ENCODE data around the gene DRC3.

Gene DRC3

DNA sequence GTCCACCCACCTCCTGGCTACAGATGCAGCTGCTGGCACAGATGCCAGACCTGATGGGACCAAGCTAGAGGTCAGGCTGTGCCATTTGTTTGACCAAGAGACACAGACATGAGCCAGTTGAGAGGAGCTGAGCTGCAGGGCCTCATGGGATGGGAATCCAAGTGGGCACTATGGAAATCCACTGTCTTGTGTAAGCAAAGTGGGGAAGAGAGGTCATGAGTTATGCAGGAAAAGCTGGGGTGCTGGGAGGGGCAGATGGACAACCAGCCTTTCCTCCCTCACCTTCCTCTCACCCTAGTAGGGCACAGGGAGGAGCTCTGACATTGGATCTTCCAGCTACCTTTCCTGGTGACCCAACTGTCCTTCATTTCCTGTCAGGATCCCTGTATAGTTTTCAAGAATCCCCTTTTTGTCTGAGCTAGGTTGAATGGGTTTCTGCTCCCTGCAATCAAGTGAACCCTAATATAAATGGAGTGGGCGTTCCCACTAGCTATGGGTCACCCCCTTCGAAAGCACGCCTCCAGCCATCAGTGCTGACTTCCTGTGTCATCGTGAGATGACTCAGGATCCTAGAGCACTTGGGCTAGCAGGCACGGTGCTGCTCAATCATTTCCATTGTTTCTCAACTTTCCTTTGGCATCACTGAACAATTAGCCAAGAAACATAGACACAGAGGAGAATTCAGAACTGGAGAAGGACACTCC is 52.7 kb downstream of the DRC3 start:
- no peak for DNase-seq

DNA sequence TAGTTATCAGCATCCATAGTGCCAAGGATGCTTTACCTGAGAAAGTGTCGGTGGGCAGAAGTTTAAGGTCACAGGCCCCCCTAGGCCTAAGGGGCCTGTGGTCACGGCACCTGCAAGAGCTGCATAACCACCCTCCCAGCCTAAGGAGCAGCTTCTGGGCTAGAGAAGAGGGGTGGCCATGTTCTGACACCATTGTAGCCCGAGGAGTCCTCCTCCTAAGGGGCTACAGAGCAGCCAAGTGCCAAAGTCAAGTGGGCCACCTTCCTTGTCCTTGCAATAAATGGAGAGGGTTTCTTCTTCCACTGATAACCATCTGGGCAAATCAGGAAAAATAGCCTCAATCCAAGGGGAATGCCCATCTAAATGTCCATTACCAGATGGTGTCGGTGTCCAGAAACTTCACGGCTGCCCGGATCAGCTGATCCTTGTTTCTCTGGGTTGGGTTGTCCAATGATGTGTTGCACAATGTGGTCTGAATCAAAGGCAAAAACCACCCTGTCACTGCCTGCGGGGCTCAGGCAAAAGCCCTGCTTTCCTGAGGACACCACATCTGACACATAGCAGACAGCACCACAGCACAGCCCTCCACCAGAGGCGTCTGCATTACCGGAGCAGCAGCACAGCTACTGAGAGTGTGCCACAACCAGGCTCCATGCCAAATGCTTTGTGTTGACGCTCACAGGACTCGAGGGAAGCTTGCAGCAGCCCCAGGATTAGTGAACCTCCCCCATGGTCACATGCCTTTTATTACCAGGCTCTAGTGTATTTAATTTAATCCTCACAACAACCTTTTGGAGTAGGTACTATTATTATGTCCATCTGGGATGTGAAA is 53.5 kb downstream of the DRC3 start:
- no peak for DNase-seq

DNA sequence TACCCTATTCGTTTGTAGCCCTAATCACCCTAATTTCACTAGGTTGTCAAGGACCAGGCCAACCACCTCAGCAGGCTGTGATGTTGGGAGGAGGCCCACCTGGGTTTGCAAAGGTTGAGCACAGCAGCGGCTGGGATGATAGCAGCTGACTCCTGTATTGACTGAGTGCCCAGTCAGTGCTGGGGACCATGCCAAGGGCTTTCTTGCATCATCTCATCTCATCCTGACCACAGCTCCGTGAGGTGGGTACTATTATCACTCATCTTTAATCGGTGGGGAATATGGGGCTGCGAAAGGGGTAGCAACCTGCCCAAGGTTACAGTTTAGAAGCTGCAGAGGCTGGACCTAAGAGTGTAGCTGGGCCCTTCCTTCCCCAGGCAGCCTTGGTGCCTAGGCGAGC is 54.6 kb downstream of the DRC3 start:
- no peak for DNase-seq

DNA sequence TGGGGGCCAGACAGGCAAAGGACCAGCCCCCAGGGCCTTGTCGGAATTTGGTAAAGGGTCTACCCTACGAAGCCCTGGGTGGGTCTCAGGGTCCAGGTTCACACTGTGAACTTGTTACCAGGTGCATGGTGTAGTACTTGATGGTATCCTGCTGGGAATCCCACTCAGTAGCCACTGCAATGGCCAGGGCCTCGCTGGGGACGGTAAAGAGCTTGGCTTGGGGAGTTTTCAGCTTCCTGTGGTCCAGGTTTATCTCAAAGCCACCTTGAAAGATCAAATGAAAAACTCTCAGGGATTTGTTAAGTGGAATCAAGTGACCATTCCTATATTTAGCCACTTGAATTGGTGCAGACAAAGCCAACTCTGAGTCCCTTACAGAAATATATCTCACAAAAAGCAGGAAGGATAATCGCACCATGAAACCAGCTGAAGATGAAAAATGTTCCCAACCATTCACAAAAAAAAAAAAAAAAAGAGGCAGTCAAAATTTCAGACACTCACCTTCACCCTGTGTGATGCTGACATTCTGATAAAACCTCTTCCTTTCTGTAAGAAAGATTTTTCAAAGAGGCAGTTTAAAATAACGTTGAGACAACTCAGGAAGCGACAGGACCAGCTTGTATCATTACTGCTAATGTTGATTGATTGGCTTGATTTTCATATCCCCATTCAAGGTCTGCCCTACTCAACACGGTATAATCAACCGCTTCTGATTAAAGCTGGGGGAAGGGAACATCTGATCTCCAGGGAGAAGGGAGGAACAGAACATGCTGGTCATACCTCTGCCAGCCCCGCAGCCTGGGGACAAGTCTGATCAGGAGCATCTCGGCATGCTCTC is 55.7 kb downstream of the DRC3 start:
- DNase-seq, result no peak

DNA sequence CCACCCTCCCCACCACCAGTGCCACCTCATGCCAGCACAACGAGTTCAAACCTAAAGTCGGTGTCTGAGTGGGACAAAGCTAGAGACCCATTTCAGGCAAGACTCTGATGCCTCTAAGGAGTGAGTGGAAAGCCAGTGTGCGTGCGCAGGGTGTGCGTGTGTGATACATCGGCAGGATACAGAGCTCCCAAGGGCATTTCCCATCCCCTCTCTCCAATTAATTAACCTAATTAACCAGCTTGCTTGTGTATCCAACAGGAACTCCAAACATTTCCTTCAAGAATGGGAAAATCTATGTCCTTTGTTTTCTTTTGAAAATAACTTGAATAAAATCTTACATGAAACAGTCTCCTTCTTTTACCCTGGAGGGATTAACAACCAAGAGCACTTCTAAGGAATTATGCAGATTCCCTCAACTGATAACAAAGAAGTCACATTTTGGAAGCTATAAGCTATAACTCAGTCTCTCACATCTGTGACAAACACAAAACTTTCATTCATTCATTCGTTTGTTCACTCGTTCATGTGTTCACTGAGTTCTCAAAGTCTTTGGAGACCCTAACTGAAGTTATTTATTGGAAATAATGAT is 56.4 kb downstream of the DRC3 start:
- no peak for DNase-seq

DNA sequence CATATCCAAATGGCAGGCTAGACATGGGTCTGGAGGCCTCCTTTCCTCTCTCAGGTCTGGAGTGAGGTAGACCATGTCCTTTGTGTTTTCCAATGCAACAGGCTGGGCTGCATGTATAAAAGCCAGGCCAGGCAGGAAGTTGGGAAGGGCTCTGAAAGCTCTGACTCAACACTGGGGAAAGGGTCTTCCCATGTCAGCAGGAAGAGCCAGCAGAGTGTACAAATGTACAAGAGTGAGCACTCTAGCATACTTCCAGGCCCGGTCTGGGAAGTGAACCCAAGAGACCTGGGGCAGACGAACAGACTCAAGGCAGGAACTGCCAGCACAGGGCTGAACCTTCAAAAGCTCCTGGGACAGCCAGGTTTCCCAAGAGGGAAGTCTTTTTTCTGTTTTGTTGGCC is 59.3 kb downstream of the DRC3 start:
- no peak for DNase-seq

DNA sequence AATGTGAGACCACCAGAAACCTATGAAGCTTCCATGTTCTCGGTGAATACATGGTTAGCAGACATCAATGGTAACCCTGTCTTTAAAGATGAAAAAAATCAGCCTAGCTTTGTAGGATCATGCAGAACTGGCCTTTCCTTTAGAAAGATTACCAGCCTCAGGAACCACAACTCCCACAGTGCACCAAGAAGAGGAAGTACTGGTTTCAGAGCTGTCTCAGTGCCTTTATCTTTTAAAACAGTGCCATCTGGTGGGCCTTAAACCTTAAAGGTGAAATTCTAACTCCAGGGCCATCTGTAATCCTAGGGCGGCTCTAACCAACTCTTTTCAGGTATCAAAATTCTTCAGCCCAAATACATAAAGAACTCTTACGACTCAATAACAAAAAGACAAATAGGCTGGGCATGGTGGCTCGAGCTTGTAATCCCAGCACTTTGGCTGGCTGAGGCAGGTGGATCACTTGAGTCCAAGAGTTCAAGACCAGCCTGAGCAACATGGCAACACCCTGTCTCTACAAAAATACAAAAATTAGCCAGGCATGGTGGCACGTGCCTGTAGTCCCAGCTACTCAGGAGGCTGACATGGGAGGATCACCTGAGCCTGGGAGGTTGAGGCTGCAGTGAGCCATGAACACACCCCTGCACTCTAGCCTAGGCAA is 60.9 kb downstream of the DRC3 start:
- peak; percentile 11 for DNase-seq

DNA sequence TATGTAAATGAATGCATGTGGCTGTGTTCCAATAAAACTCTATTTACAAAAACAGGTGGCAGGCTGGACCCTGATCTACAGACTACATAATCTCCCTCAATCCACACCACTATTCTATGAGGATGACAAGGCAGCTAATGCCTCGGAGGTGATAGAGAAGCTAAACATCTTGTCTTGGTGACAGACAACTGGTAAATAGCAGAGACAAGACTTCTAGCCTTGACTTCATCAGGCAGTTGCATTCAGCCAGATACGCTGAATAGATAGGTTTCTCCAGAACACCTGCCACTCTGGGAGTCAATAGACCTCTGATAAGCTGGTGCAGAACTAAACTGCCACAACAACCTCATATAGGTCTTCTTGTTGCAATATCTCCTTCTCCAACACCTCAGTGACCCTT is 63.0 kb downstream of the DRC3 start:
- DNase-seq, result no peak

DNA sequence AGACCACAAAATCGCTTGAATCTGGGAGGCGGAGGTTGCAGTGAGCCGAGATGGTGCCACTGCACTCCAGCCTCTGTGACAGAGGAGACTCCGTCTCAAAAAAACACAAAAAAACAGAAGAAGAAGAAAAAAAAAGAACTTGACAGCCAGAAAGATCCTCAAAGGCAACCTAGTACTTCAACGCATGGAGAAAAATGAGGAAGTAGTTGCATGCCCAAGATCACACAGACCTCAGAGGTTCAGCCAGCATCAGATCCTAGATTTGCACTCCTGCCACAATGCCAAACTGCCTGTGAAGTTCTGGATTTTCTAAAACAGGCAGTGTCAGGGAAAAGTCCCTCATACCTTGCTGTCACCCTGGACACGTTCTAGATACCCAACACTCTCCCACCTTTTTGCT is 64.8 kb downstream of the DRC3 start:
- DNase-seq, result no peak

DNA sequence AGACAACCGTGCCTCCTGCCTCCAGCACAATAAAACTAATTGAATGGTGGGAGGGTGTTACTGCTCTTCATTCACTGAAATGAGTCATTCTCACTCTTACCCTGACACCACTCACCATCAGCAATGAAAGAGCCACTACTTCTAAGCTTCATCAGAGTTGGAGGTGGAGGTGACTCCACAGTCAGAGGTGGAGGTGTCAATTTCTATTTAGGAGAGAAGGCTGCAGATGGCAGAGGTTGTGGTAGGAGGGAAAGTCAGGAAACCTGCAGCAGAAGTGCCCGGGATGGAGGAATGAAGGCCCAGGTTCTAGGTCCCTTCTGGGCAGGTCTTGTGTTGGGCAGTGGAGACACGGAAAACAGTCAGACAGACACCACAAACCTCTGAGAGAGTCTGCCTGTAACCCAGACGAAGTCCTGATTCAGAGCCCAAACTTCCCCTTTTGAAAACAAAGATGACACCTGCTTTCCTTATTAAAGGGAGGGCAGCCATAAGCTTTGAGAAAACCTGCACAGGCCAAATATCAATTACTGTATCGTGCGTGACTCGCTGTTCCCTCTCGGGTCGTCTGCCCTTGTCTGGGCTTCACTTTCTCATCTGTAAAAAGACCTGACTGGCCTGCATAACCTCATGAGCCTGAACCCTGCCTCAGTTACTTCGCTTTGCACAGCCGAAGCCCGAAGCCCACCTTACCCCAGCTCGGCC is 65.6 kb downstream of the DRC3 start:
- no peak for DNase-seq

DNA sequence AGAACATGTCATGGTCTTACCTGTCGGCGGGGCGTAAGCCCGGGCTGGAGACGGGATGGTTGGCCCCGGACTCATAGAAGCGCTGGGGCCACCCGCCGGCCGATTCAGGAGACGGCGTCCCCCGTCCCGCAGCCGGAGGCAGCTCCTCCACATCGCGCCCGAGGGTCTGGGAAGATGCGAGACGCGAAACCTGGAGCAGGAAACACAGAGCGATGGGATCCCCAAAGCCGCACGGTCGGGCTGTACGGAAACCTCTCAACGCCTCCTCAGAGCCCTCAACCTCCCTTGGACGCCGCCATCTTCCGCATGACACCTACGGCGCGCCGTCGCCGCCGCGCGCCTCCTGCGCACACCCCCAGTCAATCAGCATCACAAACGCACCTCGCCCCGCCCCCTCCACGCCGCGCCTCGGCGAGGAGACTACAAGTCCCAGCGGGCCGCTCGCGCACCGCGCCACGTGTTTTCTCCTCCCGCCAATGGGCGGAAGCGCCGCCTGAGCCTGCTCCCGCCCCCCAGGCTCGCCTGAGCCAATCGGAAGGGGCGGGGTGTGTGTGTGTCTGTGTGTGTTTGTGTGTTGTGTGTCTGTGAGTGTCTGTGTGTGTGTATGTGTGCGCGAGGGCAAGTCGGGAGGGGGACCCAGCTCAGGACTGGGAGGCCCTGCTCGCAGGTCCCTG is 66.3 kb downstream of the DRC3 start, which contains the start of the genes ATPAF2 and GID4:
Gene ATPAF2 (minus strand): TSS at position 308 of the 674 bp plus-strand sequence. CDS start 155 bp downstream, at position 153.
Gene GID4 (plus strand): TSS at position 548 of the 674 bp plus-strand sequence. CDS start 57 bp downstream, at position 605.
- peak; percentile 99 for DNase-seq

DNA sequence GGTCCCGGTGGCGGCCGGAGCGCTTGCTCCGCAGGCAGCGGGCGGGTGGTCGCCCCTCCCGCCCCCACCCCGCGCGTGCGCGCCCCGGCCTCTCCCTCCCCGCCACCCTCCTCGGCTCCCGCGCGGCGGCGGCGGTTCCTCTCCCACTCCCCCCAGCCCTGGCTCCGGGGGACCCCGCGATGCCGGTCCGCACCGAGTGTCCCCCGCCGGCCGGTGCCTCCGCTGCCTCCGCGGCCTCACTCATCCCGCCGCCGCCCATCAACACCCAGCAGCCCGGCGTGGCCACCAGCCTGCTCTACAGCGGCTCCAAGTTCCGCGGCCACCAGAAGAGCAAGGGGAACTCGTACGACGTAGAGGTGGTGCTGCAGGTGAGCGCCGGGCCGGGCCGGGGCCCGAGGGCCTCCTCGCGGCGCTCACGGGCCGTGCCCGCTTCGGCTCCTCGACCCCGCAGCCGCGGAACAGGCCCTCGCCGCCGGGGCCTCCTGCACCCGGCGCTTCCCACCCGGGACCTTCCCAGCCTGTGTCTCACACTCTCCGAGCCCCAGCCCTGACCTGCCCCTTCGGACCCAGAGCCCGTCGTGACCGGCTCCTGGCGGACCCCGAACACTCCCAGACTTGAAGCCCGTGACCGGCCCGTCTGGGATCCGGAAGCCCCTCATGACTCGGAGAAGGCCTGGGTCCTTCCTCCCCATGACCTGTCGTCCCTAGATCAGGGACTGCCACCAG is 67.0 kb downstream of the DRC3 start:
- no peak for DNase-seq

DNA sequence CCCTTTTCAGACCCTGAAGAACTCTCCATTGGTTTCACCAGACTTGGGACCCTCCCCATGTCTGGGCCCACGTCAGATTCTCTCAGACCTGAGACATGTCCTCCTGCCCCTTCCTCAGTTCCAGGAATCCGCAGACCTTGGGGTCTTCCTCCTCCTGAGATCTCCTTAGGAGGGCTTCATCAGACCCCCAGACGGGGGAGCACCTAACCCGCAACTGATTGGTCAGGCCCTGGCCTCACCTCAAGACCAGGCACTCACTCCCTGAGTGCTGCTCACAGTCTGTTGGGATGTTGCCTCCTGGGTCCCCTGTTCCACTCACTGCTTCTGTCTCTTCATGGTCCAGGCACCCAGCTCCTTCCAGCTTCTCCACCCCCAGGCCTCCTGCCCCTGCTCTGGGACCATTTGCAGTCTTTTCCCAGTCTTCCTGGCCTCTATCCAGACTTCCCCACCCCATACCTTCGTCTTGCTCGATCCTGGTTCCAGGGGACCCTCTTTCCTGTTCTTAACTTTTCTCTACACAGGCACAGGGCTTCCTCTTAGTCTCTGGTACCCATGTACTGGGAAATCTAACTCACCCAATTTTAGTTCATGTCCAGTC is 67.7 kb downstream of the DRC3 start:
- DNase-seq, result no peak

DNA sequence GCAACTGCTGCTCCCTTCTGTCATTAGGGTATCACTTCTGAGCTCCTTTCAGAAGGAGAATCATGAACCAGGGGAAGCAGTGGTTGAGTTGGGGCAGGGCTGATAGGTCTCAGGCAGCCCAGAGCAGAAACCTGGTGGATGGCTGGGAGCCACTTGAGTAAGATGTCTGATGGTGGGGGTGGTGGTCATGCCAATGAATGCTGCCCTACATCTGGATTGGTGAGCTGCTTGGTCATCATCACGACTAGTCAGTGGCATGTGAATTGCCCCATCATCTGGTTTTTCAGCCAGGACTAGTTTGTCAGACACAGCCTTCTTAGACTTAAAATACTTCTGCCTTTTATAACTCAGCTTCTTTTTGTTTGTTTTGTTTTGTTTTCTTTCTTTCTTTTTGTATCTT is 69.1 kb downstream of the DRC3 start:
- DNase-seq, result no peak

DNA sequence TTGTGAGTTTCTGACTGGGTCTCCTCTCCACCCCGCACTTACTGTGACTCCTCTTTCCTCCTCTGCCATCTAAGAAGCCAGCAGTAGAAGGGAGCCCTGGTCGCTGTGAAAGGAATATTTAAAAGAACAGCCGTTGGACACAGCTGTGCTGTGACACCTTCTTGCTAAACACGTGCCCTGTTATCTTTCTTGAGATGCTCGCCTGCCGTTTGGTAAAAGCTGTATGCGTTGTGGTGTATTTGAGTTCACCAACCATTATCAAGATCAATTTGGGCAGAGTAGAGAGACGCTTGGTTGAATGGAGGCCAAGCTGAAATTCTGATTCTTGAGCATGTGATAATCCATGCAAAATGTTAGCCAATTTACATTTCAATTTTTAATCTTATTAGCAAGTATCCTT is 70.3 kb downstream of the DRC3 start:
- no peak for DNase-seq

DNA sequence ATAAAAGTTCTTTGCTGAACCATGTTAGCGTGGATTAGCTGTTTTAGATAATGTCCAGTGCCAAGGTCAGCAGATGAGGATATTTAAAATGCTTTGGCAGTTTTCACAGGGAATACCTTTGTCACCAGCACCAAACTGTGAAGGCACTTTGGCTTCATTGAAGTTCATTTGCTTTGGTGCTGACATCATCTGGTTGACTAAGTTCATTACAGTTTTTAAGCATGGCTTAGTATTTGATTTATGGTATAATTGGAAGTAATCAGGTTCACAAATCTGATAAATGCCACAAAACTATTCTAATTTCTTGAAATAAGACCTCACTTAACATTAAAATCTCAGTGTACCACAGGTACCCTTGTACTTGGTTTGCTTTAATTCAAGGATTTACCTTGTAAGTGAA is 70.8 kb downstream of the DRC3 start:
- DNase-seq, result no peak

DNA sequence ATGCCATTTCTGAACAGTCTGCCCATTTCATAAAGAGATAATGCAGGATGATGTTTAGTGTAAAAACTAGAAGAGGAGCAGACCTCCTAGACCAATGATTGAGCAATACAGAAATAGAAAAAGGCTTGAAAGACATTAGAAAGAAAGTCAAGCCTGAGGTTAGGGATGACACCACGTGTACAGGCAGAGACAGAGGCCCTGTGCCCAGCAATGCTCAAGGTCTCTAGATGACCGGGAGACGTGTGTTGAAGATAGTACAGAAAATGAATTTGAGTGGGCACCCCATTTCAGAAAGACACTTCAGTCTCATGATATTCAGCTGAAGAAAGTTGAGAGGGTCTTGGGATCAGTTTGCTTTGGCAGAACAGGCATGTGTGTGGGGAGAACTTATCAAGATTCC is 71.9 kb downstream of the DRC3 start:
- no peak for DNase-seq

DNA sequence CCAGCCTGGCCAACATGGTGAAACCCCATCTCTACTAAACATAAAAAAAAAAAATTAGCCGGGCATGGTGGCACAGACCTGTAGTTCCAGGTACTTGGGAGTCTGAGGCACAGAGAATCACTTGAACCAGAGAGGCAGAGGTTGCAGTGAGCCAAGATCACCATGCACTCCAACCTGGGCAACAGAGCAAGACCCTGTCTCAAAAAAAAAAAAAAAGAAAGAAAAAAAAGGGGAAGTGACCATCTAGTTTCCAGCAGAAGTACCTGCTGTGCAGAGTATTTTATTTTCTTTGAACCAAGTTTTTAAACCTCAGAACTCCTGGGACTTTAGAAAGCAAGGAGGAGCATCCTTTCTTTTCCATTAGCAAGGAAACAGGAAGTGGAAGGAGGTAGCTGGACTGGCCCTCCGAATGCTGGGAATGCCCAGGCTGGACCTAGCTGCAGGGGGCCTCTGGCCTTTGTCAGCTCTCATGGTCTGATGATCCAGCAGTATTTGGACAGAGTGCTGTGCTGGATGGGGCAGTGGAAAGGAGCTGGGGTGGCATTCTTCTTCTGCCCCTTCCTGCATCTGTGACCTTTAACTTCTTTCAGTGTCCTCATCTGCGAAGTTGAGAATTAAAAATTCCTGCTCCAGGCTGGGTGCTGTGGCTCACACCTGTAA is 73.2 kb downstream of the DRC3 start:
- DNase-seq, result no peak

DNA sequence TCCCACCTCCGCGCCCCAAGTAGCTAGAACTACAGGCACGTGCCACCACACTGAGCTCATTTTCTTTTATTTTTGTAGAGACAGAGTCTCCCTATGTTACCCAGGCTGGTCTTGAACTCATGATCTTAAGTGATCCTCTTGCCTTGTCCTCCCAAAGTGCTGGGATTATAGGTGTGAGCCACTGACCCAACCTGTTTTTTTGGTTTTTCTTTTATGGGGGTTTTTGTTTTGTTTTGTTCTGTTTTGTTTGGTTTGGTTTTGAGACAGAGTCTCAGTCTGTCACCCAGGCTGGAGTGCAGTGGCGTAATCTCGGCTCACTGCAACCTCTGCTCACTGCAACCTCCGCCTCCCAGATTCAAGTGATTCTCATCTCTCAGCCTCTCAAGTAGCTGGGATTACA is 82.9 kb downstream of the DRC3 start:
- no peak for DNase-seq

Measured in effector CD8-positive, alpha-beta T cell (primary cell).